Hindlimb muscle (tissue), 1 donor: ENCODE measurements around the gene SAMD8. TPM values are rescaled to one million over a fixed set of nuclear protein-coding genes. Genes with fewer than 3 reads are reported as not detected.
"Not testable (repeated sequence)": the region's sequence is repeated elsewhere in the genome, so short reads cannot be mapped to it uniquely, and the experiment has no call there.

ENCODE experiments used
- DNase-seq: peaks from one replicate; pipeline ENCODE4 v3.0.0-alpha.2; 2013
- polyA plus RNA-seq: library from polyadenylated mRNA; unstranded; fragments of 120-200 nt; gene quantifications from one replicate; pipeline ENCODE4 v1.2.1, GENCODE V29; 2013; ENCODE audit not compliant: insufficient read length

The SAMD8 gene
- polyA plus RNA-seq, 1 donor = 12.4 TPM

GRCh38 chr10:75143353-75143752 is 31.9 kb downstream of the SAMD8 start:
- DNase-seq = no peak

GRCh38 chr10:75145590-75145989 is 34.1 kb downstream of the SAMD8 start:
- no peak for DNase-seq

GRCh38 chr10:75146780-75147179 is 35.3 kb downstream of the SAMD8 start:
- DNase-seq = no peak

GRCh38 chr10:75150656-75151055 is 39.2 kb downstream of the SAMD8 start:
- DNase-seq = no peak

- DNase-seq = no peak
Observed at GRCh38 chr10:75159519-75159918, 48.1 kb downstream of the SAMD8 start.

GRCh38 chr10:75165684-75166622 is 54.5 kb downstream of the SAMD8 start:
- DNase-seq = no peak

GRCh38 chr10:75166623-75166972 is 55.1 kb downstream of the SAMD8 start:
- DNase-seq = no peak

- DNase-seq = no peak
Observed at GRCh38 chr10:75168275-75168674, 56.8 kb downstream of the SAMD8 start.

GRCh38 chr10:75170215-75170614 is 58.8 kb downstream of the SAMD8 start:
- DNase-seq = no peak

- DNase-seq = no peak
Observed at GRCh38 chr10:75175046-75175445, 63.6 kb downstream of the SAMD8 start.

- no peak for DNase-seq
Observed at GRCh38 chr10:75176046-75176445, 64.6 kb downstream of the SAMD8 start.

- no peak for DNase-seq
Observed at GRCh38 chr10:75176736-75177135, 65.3 kb downstream of the SAMD8 start.

- DNase-seq = no peak
Observed at GRCh38 chr10:75179657-75180177, 68.3 kb downstream of the SAMD8 start.

- DNase-seq = no peak
Observed at GRCh38 chr10:75180592-75180991, 69.1 kb downstream of the SAMD8 start.

- DNase-seq = no peak
Observed at GRCh38 chr10:75181073-75181472, 69.6 kb downstream of the SAMD8 start.

GRCh38 chr10:75186310-75186709 is 74.9 kb downstream of the SAMD8 start:
- no peak for DNase-seq

GRCh38 chr10:75187961-75188426 is 76.5 kb downstream of the SAMD8 start:
- peak; percentile 11 for DNase-seq

- DNase-seq = not testable (repeated sequence)
Observed at GRCh38 chr10:75188522-75188921, 77.1 kb downstream of the SAMD8 start.

- DNase-seq = no peak
Observed at GRCh38 chr10:75189266-75190096, 78.0 kb downstream of the SAMD8 start.

- no peak for DNase-seq
Observed at GRCh38 chr10:75191821-75192568, 80.5 kb downstream of the SAMD8 start.

- DNase-seq = not testable (repeated sequence)
Observed at GRCh38 chr10:75194625-75195024, 83.2 kb downstream of the SAMD8 start.

GRCh38 chr10:75195035-75195763 is 83.7 kb downstream of the SAMD8 start:
- DNase-seq = no peak
